Ovary (tissue), 9 donors: ENCODE data around the gene CFAP141. TPM values are rescaled to one million over a fixed set of nuclear protein-coding genes. Genes with fewer than 3 reads are reported as not detected.
A peak's percentile ranks its signal among the peaks of the same experiment; 100 is the strongest.

Experiments used
- DNase-seq, 5 donors: peaks; one replicate each; pipeline ENCODE4 v3.0.0-alpha.2; 2019 to 2020
- H3K27ac ChIP-seq, 2 donors: fragments of 200-600 bp; one replicate each; pipeline versions ENCODE4 v1.5.1 to v1.8.0; 2019 to 2022
- H3K27me3 ChIP-seq: fragments of 200-600 bp; one replicate; pipeline ENCODE4 v1.8.0; 2022
- H3K36me3 ChIP-seq: fragments of 200-600 bp; sonication (generic); one replicate; pipeline ENCODE4 v1.5.1; 2019
- H3K4me1 ChIP-seq: one replicate; pipeline ENCODE4 v1.8.1; 2013; ENCODE audit warnings: mild to moderate bottlenecking, moderate library complexity; ENCODE audit not compliant: insufficient read depth
- H3K4me3 ChIP-seq: fragments of 200-600 bp; sonication (generic); one replicate; pipeline ENCODE4 v1.5.1; 2017
- H3K9me3 ChIP-seq, 2 donors: fragments of 200-600 bp in 1 of 2; sonication (generic) in 1 of 2; one replicate each; pipeline versions ENCODE4 v1.5.1 to v1.8.1; 2013 to 2019; ENCODE audit warnings: mild to moderate bottlenecking in 1 of 2, moderate library complexity in 1 of 2
- EP300 ChIP-seq: sonication (generic); formaldehyde crosslinking; IDR thresholded peaks from one replicate; pipeline ENCODE4 v1.6.1; 2017; ENCODE audit warnings: antibody characterized with exemption
- POLR2A ChIP-seq: fragments of 450-650 bp; IDR thresholded peaks from one replicate; pipeline ENCODE4 v1.6.1; 2017; ENCODE audit warnings: antibody characterized with exemption, mild to moderate bottlenecking, moderate library complexity
- WGBS, 3 donors: extraction: QIAGEN DNeasy Blood & Tissue Kit in 1 of 3; methylation state at CpG; one replicate each; pipeline versions ENCODE4 v1.1.5 to v1.1.7; 2013 to 2017; 5-methylcytosine and 5-hydroxymethylcytosine counted together
- intact Hi-C, 4 donors: fragments of 100-400 bp; cut with DNase I; formaldehyde crosslinking; loops; one replicate each; pipeline versions ENCODE4 v1.11.0 to v1.15.1; 2022 to 2023
- polyA plus RNA-seq, 2 donors: library from polyadenylated mRNA; stranded (reverse); fragments of 200-250 nt in 1 of 2; fragments of 350-450 nt in 1 of 2; fragmentation: Illumina TruSeq in 1 of 2; extraction: RNeasy Lipid Tissue Mini Kit (QIAGEN cat#74804) in 1 of 2; gene quantifications; one replicate each; pipeline ENCODE4 v1.2.3, GENCODE V29; 2013 to 2014
- total RNA-seq, 7 donors: library from RNA; depleted of rRNA in 2 of 7; stranded (reverse); fragments of >200 nt in 2 of 7; fragmentation: NEBNext Ultra II Directional in 3 of 7; extraction: Animal tissue kit (Norgen Biotek cat#: 25700) in 3 of 7; gene quantifications; one replicate each; pipeline versions ENCODE4 v1.1.0 to v1.2.4, GENCODE V29; 2016 to 2023
- TF ChIP-seq, protein P1 (sequence below), 3 donors: fragments of 450-650 bp in 2 of 3; fragments of 200-600 bp in 1 of 3; IDR thresholded peaks; one replicate each; pipeline versions ENCODE4 v1.5.1 to v1.8.0; 2016 to 2022; ENCODE audit warnings: antibody characterized with exemption in 3 of 3, mild to moderate bottlenecking in 1 of 3
- donor health status: DM: no; HTN: no; CAD: no; lungs with moderate emphysema.
- donor health status: DM: no; HTN: no; CAD: no.
- donor health status: Bipolar disorder and iron deficiency.
- donor health status: DM: yes; HTN: yes; CAD: no.
- donor health status: DM: no; HTN: no; CAD: no.
- donor health status: DM: yes; HTN: yes; CAD: no.

Gene CFAP141
- total and polyA plus RNA-seq, 9 donors: 2.4 TPM; not detected in 8

DNA sequence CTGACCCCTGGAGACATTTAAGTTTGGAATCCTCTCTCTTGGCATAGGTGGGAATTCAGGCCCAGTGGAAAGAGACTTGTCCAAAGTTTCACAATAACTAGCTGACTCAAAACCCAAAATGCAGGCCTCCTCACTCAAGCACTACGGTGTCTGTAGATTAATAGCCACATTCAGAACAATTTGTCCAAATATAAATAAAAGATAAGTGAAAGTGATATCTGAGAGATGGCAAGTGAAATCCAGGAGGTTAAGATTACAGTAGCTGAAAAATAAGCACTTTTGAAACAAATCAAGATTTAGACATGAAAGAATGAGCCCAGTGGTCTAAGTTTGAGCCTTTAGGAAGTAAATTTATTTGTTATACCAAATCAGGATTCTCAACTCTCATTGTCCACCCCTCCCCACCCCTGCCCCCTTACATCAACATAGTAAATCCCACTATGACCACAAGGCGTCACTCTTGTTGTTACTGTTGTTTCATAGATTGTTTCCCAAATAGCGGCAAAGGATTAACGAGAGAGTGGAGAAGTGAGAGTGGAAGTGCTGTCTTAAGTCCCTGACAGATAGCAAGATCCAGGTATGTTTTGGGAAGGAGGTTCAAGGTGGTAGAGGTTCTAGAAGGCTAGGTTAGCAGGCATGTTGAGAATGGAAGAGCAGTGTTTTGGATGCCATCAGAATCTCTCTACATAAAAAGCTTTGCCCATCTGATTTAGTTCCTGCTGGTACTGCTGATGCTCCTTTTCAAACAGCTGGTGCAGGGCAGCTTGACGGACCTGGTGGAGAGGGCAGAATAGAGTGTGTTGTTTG, 7.2 kb downstream of the CFAP141 start:
- H3K4me1 ChIP-seq: no peaks in the 10 kb centered on the region
- no peaks in the 10 kb centered on the region for H3K27me3 ChIP-seq
- DNase-seq: peak in 1 of 5 donors; percentile 51
- no peaks in the 10 kb centered on the region for H3K36me3 ChIP-seq
- H3K4me3 ChIP-seq: no peak overlapping the region
- 0 to 4% (median 3%) methylated on average over 5 of the region's 5 CpGs for WGBS, 3 donors
- no peaks in the 10 kb centered on the region for H3K9me3 ChIP-seq
- intact Hi-C loops: no loop called here
- peak overlapping the region in 1 of 2 donors; percentile 5 for H3K27ac ChIP-seq
- TF ChIP-seq, protein P1, sequence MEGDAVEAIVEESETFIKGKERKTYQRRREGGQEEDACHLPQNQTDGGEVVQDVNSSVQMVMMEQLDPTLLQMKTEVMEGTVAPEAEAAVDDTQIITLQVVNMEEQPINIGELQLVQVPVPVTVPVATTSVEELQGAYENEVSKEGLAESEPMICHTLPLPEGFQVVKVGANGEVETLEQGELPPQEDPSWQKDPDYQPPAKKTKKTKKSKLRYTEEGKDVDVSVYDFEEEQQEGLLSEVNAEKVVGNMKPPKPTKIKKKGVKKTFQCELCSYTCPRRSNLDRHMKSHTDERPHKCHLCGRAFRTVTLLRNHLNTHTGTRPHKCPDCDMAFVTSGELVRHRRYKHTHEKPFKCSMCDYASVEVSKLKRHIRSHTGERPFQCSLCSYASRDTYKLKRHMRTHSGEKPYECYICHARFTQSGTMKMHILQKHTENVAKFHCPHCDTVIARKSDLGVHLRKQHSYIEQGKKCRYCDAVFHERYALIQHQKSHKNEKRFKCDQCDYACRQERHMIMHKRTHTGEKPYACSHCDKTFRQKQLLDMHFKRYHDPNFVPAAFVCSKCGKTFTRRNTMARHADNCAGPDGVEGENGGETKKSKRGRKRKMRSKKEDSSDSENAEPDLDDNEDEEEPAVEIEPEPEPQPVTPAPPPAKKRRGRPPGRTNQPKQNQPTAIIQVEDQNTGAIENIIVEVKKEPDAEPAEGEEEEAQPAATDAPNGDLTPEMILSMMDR (IDR thresholded peaks at IDR 0.05): peak in 2 of 3 donors; percentile 27 to 29
- no peak for TF ChIP-seq POLR2A
- TF ChIP-seq EP300: no peak

- no peaks in the 10 kb centered on the region for H3K4me1 ChIP-seq
- H3K27ac ChIP-seq: no peak overlapping the region
- intact Hi-C loops: no loop called here
- no peaks in the 10 kb centered on the region for H3K9me3 ChIP-seq
- TF ChIP-seq, protein P1 (IDR thresholded peaks at IDR 0.05): no peak
- no peak for TF ChIP-seq POLR2A
- TF ChIP-seq EP300: no peak
- WGBS, 3 donors: 51 to 55% (median 51%) methylated on average over 8 of the region's 8 CpGs
- peak in 2 of 5 donors; percentile 12 to 45 for DNase-seq
- H3K4me3 ChIP-seq: no peak overlapping the region
- no peaks in the 10 kb centered on the region for H3K36me3 ChIP-seq
- no peaks in the 10 kb centered on the region for H3K27me3 ChIP-seq
These were observed 12.3 kb downstream of the CFAP141 start for GRCh38 chr1:154193821-154194220.

GRCh38 chr1:154192476-154192875, 13.7 kb downstream of the CFAP141 start:
- DNase-seq: no peak
- Histone ChIP-seq H3K9me3 (no peaks in the 10 kb centered on the region), H3K27me3 (no peaks in the 10 kb centered on the region), H3K27ac (no peak overlapping the region), H3K4me1 (no peaks in the 10 kb centered on the region), H3K4me3 (no peak overlapping the region), H3K36me3 (no peaks in the 10 kb centered on the region)
- 45 to 53% (median 46%) methylated on average over 3 of the region's 3 CpGs for WGBS, 3 donors
- intact Hi-C loops: no loop called here
- TF ChIP-seq POLR2A (no peak), EP300 (no peak)
- TF ChIP-seq, protein P1 (IDR thresholded peaks at IDR 0.05): no peak

- Histone ChIP-seq H3K27ac (no peak within 1 kb of the TSS), H3K36me3 (no peaks in the 10 kb centered on the region), H3K27me3 (no peaks in the 10 kb centered on the region), H3K4me1 (no peaks in the 10 kb centered on the region), H3K4me3 (no peak within 1 kb of the TSS), H3K9me3 (no peaks in the 10 kb centered on the region)
- intact Hi-C loops: no loop called here
- TF ChIP-seq, protein P1 (IDR thresholded peaks at IDR 0.05): no peak
- TF ChIP-seq POLR2A (no peak), EP300 (no peak)
- no peak for DNase-seq
- WGBS, 3 donors: 4 to 12% (median 6%) methylated on average over 1 of the region's 1 CpG
These were observed 14.1 kb downstream of the CFAP141 start, which contains the start of gene TPM3 for GRCh38 chr1:154191990-154192461. Gene TPM3, minus strand, starts transcription at chr1:154192100. Its CDS starts 82 bp downstream, at chr1:154192018.
